RWPE1 (cell line): Measurements from ENCODE around the gene RNF157.

Source experiments
- CTCF ChIA-PET: fragments of 350-600 bp; sonication (Branson Sonifier 250); formaldehyde crosslinking; extraction: SDS; loops from one replicate; lab custom pipeline; 2021; lab: Yijun Ruan, JAX
- POLR2A ChIA-PET: fragments of 400-600 bp; formaldehyde crosslinking; extraction: SDS; loops from one replicate; lab custom pipeline; 2020; ENCODE audit warnings: antibody characterized with exemption; ENCODE audit not compliant: low non-redundant PET; lab: Yijun Ruan, JAX
- DNase-seq: peaks from one replicate; pipeline ENCODE4 v3.0.0; 2012; ENCODE audit warnings: low spot score
- H3K27ac ChIP-seq: fragments of 450-650 bp; 2 replicates; pipeline ENCODE4 v1.5.1; 2017
- CTCF ChIP-seq: fragments of 450-650 bp; conservative IDR thresholded peaks from 2 replicates; pipeline ENCODE4 v1.5.1; 2017; ENCODE audit warnings: low read depth, mild to moderate bottlenecking

RNF157 gene

GRCh38 chr17:76278268-76278908 lies 38.1 kb upstream of the RNF157 start:
- CTCF ChIA-PET, result interaction anchor here (0.5 to 3.2 kb wide), 7 partner anchors 11 to 760 kb away, joined by 3 to 60 read pairs (median 4); no protein-coding TSS in a partner anchor
- POLR2A ChIA-PET, result interaction anchor here (1.4 kb wide), 1 partner anchor 11 kb away, joined by 3 read pairs; no protein-coding TSS in a partner anchor
- H3K27ac ChIP-seq, result peak overlapping the region; percentile 31
- DNase-seq, result no peak
- TF ChIP-seq CTCF, result no peak

GRCh38 chr17:76277300-76278267 lies 37.3 kb upstream of the RNF157 start:
- ChIA-PET POLR2A (no interaction called here), CTCF (interaction anchor here (0.6 to 3.2 kb wide), 5 partner anchors 21 to 155 kb away, joined by 3 to 60 read pairs (median 4); no protein-coding TSS in a partner anchor)
- H3K27ac ChIP-seq, result peak overlapping the region; percentile 66
- no peak for TF ChIP-seq CTCF
- DNase-seq, result no peak

GRCh38 chr17:76276461-76277299 lies 36.4 kb upstream of the RNF157 start:
- ChIA-PET POLR2A (no interaction called here), CTCF (interaction anchor here (0.6 to 1.7 kb wide), 3 partner anchors 22 to 155 kb away, joined by 3 to 6 read pairs (median 3); no protein-coding TSS in a partner anchor)
- TF ChIP-seq CTCF, result no peak
- H3K27ac ChIP-seq, result peak overlapping the region; percentile 66
- peak; percentile 38 for DNase-seq

- TF ChIP-seq CTCF, result no peak
- H3K27ac ChIP-seq, result peak overlapping the region; percentile 66
- no peak for DNase-seq
- POLR2A ChIA-PET, result no interaction called here
- CTCF ChIA-PET, result interaction anchor here (0.6 to 1.7 kb wide), 3 partner anchors 23 to 155 kb away, joined by 3 to 6 read pairs (median 4); no protein-coding TSS in a partner anchor
Observed at GRCh38 chr17:76276069-76276431, 35.8 kb upstream of the RNF157 start.

GRCh38 chr17:76275382-76276068 lies 35.2 kb upstream of the RNF157 start:
- H3K27ac ChIP-seq, result peak overlapping the region; percentile 93; the same call in 1 of the 2 replicates
- POLR2A ChIA-PET, result no interaction called here
- DNase-seq, result no peak
- CTCF ChIA-PET, result interaction anchor here (0.6 to 1.7 kb wide), 4 partner anchors 24 to 189 kb away, joined by 3 to 6 read pairs (median 4); no protein-coding TSS in a partner anchor
- TF ChIP-seq CTCF, result no peak
